GM12878 (cell line): Measurements from ENCODE around the gene BBS4. TPM values are rescaled to one million over a fixed set of nuclear protein-coding genes. Genes with fewer than 3 reads are reported as not detected.

Experiments used
- ASH2L ChIP-seq: fragments of 300-600, 200-600 bp; sonication (generic); IDR thresholded peaks from 2 replicates; pipeline ENCODE4 v1.6.1; 2017; ENCODE audit warnings: low read depth, mild to moderate bottlenecking, borderline replicate concordance
- BMI1 ChIP-seq: fragments of 450-650 bp; IDR thresholded peaks from 2 replicates; pipeline ENCODE4 v1.6.1; 2016; ENCODE audit warnings: mild to moderate bottlenecking, moderate library complexity, borderline replicate concordance
- CBX5 ChIP-seq: sonication (generic); IDR thresholded peaks from 2 replicates; pipeline ENCODE4 v1.6.1; 2016; ENCODE audit warnings: low read depth, moderate library complexity, mild to moderate bottlenecking, inconsistent platforms
- CHD4 ChIP-seq: fragments of 200-600 bp; sonication (generic); IDR thresholded peaks from 2 replicates; pipeline ENCODE4 v1.6.1; 2016; ENCODE audit warnings: mild to moderate bottlenecking
- EP300 ChIP-seq, 2 experiments: fragments of 150-350 bp in 1 of 2; IDR thresholded peaks; 2 replicates each; pipeline ENCODE4 v1.6.1; 2011 to 2012; ENCODE audit warnings: low read depth in 2 of 2, low read length in 2 of 2, borderline replicate concordance in 1 of 2, improper control_type of control experiment in 1 of 2, inconsistent platforms in 1 of 2; ENCODE audit not compliant: control insufficient read depth in 1 of 2
- MYB ChIP-seq: fragments of 150-350 bp; IDR thresholded peaks from 2 replicates; pipeline ENCODE4 v1.6.1; 2014; ENCODE audit warnings: mild to moderate bottlenecking, low read depth, low read length, borderline replicate concordance
- MYC ChIP-seq: IDR thresholded peaks from 2 replicates; pipeline ENCODE4 v1.6.1; 2011; ENCODE audit warnings: mild to moderate bottlenecking, low read length, moderate library complexity, inconsistent platforms; ENCODE audit not compliant: insufficient read depth, insufficient replicate concordance, insufficient read length, severe bottlenecking
- NR2F1 ChIP-seq: fragments of 450-650 bp; conservative IDR thresholded peaks from 2 replicates; pipeline ENCODE4 v1.6.1; 2017; ENCODE audit warnings: mild to moderate bottlenecking
- NRF1 ChIP-seq: conservative IDR thresholded peaks from 2 replicates; pipeline ENCODE4 v1.6.1; 2011; ENCODE audit warnings: mild to moderate bottlenecking, low read depth, low read length, improper control_type of control experiment
- POLR2A ChIP-seq: IDR thresholded peaks from 2 replicates; pipeline ENCODE4 v1.6.1; 2011; ENCODE audit warnings: low read depth, mild to moderate bottlenecking, low read length
- RBBP5 ChIP-seq: fragments of 200-600 bp; sonication (generic); conservative IDR thresholded peaks from 2 replicates; pipeline ENCODE4 v1.6.1; 2016
- RUNX3 ChIP-seq: IDR thresholded peaks from 2 replicates; pipeline ENCODE4 v1.6.1; 2012; ENCODE audit warnings: low read length, inconsistent platforms
- SMC3 ChIP-seq: IDR thresholded peaks from 2 replicates; pipeline ENCODE4 v1.6.1; 2011; ENCODE audit warnings: low read length, improper control_type of control experiment, borderline replicate concordance
- SP1 ChIP-seq: IDR thresholded peaks from one replicate; pipeline ENCODE4 v1.6.1; 2011; ENCODE audit warnings: low read depth, low read length
- STAT1 ChIP-seq: fragments of 450-650 bp; conservative IDR thresholded peaks from 2 replicates; pipeline ENCODE4 v1.6.1; 2014; ENCODE audit warnings: antibody characterized with exemption, mild to moderate bottlenecking
- polyA plus RNA-seq, 11 experiments: library from polyadenylated mRNA; depleted of rRNA in 4 of 11; unstranded in 6 of 11; stranded (reverse) in 5 of 11; fragments of >200 nt; fragmentation: Nextera tagmentation in 4 of 11; fragmentation: Illumina TruSeq in 1 of 11; extraction: Ambion mirVana in 4 of 11; extraction: Trizol in 1 of 11; gene quantifications; 1 replicate in 1 of 11; 2 replicates in 10 of 11; pipeline versions ENCODE4 v1.2.1 to v1.2.3, GENCODE V29; 2011 to 2016; ENCODE audit warnings: inconsistent platforms in 2 of 11, missing spikeins in 2 of 11, low read depth in 1 of 11
- total RNA-seq, 4 experiments: library from RNA; depleted of rRNA in 3 of 4; stranded (reverse); fragments of >200 nt in 3 of 4; fragmentation: Illumina TruSeq in 1 of 4; extraction: Trizol in 1 of 4; gene quantifications; 2 replicates each; pipeline versions ENCODE4 v1.2.1 to v1.2.3, GENCODE V29; 2013 to 2021
- TF ChIP-seq, protein P1 (sequence below): fragments of 450-650 bp; formaldehyde crosslinking; IDR thresholded peaks from 2 replicates; pipeline ENCODE4 v1.4.0; 2022; ENCODE audit warnings: mild to moderate bottlenecking, moderate library complexity
- TF ChIP-seq, protein P2 (sequence below): IDR thresholded peaks from 2 replicates; pipeline ENCODE4 v1.6.1; 2011; ENCODE audit warnings: mild to moderate bottlenecking, low read depth, low read length, moderate library complexity; ENCODE audit not compliant: insufficient replicate concordance
- TF ChIP-seq, protein P3 (sequence below): fragments of 150-350 bp; IDR thresholded peaks from 2 replicates; pipeline ENCODE4 v1.6.1; 2016; ENCODE audit warnings: low read depth, low read length
- TF ChIP-seq, protein P4 (sequence below): fragments of 450-650 bp; IDR thresholded peaks from 2 replicates; pipeline ENCODE4 v1.6.1; 2017; ENCODE audit warnings: mild to moderate bottlenecking, moderate library complexity

The BBS4 gene
- total and polyA plus RNA-seq, 10 of the 15 experiments (the other 5 are each of a cell fraction or from before 2014, with no cell fraction given) = 7.2 to 22.1 (median 9.9) TPM

DNA sequence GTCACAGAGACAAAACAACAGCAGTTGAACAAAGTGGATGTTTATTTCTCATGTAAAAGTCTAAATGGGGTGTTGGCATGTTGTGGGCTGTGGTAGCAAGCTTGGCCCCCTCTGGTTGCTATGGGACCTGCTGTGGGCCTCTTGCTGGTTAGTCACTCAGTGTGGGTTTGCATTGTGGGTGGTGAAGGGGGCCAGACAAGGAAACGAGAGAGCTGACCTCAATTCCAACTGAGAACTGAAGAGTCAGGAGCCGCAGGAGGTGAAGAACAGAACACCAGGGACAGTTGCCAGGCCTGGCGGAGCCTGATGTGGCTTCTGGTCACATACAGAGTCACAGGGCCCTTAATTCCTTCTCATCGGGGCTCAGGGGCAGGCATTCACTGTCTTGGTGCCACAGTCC is 99.4 kb downstream of the BBS4 start (continued):
- TF ChIP-seq ASH2L (no peak), MYB (no peak), SP1 (peak; percentile 68), CBX5 (no peak), MYC (no peak), BMI1 (peak; percentile 71), STAT1 (no peak), POLR2A (no peak), RBBP5 (no peak), NR2F1 (peak; percentile 10; the same call in 1 of the 2 replicates), NRF1 (no peak), CHD4 (no peak), RUNX3 (peak; percentile 70), SMC3 (no peak), EP300 (IDR thresholded peaks at IDR 0.05; ENCODE audit: borderline replicate concordance in 1 of 2, control insufficient read depth in 1 of 2, low read depth in 2 of 2, low read length in 2 of 2) (peak in 1 of 2 experiments; percentile 12; a peak in 1 of 4 replicates)
- TF ChIP-seq, protein P1, sequence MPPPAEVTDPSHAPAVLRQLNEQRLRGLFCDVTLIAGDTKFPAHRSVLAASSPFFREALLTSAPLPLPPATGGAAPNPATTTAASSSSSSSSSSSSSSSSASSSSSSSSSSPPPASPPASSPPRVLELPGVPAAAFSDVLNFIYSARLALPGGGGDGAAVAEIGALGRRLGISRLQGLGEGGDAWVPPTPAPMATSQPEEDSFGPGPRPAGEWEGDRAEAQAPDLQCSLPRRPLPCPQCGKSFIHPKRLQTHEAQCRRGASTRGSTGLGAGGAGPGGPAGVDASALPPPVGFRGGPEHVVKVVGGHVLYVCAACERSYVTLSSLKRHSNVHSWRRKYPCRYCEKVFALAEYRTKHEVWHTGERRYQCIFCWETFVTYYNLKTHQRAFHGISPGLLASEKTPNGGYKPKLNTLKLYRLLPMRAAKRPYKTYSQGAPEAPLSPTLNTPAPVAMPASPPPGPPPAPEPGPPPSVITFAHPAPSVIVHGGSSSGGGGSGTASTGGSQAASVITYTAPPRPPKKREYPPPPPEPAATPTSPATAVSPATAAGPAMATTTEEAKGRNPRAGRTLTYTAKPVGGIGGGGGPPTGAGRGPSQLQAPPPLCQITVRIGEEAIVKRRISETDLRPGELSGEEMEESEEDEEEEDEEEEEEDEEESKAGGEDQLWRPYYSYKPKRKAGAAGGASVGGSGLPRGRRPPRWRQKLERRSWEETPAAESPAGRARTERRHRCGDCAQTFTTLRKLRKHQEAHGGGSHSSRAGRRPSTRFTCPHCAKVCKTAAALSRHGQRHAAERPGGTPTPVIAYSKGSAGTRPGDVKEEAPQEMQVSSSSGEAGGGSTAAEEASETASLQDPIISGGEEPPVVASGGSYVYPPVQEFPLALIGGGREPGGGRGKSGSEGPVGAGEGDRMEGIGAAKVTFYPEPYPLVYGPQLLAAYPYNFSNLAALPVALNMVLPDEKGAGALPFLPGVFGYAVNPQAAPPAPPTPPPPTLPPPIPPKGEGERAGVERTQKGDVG (CRISPR knock-in tag) = no peak
- TF ChIP-seq, protein P2, sequence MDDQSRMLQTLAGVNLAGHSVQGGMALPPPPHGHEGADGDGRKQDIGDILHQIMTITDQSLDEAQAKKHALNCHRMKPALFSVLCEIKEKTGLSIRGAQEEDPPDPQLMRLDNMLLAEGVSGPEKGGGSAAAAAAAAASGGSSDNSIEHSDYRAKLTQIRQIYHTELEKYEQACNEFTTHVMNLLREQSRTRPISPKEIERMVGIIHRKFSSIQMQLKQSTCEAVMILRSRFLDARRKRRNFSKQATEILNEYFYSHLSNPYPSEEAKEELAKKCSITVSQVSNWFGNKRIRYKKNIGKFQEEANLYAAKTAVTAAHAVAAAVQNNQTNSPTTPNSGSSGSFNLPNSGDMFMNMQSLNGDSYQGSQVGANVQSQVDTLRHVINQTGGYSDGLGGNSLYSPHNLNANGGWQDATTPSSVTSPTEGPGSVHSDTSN = no peak
- TF ChIP-seq, protein P3, sequence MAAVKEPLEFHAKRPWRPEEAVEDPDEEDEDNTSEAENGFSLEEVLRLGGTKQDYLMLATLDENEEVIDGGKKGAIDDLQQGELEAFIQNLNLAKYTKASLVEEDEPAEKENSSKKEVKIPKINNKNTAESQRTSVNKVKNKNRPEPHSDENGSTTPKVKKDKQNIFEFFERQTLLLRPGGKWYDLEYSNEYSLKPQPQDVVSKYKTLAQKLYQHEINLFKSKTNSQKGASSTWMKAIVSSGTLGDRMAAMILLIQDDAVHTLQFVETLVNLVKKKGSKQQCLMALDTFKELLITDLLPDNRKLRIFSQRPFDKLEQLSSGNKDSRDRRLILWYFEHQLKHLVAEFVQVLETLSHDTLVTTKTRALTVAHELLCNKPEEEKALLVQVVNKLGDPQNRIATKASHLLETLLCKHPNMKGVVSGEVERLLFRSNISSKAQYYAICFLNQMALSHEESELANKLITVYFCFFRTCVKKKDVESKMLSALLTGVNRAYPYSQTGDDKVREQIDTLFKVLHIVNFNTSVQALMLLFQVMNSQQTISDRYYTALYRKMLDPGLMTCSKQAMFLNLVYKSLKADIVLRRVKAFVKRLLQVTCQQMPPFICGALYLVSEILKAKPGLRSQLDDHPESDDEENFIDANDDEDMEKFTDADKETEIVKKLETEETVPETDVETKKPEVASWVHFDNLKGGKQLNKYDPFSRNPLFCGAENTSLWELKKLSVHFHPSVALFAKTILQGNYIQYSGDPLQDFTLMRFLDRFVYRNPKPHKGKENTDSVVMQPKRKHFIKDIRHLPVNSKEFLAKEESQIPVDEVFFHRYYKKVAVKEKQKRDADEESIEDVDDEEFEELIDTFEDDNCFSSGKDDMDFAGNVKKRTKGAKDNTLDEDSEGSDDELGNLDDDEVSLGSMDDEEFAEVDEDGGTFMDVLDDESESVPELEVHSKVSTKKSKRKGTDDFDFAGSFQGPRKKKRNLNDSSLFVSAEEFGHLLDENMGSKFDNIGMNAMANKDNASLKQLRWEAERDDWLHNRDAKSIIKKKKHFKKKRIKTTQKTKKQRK = no peak
- TF ChIP-seq, protein P4, sequence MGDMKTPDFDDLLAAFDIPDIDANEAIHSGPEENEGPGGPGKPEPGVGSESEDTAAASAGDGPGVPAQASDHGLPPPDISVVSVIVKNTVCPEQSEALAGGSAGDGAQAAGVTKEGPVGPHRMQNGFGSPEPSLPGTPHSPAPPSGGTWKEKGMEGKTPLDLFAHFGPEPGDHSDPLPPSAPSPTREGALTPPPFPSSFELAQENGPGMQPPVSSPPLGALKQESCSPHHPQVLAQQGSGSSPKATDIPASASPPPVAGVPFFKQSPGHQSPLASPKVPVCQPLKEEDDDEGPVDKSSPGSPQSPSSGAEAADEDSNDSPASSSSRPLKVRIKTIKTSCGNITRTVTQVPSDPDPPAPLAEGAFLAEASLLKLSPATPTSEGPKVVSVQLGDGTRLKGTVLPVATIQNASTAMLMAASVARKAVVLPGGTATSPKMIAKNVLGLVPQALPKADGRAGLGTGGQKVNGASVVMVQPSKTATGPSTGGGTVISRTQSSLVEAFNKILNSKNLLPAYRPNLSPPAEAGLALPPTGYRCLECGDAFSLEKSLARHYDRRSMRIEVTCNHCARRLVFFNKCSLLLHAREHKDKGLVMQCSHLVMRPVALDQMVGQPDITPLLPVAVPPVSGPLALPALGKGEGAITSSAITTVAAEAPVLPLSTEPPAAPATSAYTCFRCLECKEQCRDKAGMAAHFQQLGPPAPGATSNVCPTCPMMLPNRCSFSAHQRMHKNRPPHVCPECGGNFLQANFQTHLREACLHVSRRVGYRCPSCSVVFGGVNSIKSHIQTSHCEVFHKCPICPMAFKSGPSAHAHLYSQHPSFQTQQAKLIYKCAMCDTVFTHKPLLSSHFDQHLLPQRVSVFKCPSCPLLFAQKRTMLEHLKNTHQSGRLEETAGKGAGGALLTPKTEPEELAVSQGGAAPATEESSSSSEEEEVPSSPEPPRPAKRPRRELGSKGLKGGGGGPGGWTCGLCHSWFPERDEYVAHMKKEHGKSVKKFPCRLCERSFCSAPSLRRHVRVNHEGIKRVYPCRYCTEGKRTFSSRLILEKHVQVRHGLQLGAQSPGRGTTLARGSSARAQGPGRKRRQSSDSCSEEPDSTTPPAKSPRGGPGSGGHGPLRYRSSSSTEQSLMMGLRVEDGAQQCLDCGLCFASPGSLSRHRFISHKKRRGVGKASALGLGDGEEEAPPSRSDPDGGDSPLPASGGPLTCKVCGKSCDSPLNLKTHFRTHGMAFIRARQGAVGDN = no peak
